Measurements from ENCODE around the gene MED19.

Gene MED19

GRCh38 chr11:57667117-57667735 lies 44.8 kb downstream of the MED19 start:
- H3K4me3 ChIP-seq (ENCODE audit: low read depth, low read length) = peak overlapping the region; percentile 86
- DNase-seq (ENCODE audit: low read depth) = peak; percentile 99
- TF ChIP-seq CTCF (IDR thresholded peaks at IDR 0.05; ENCODE audit: control insufficient read depth, extremely low read depth, insufficient read depth) = 0 out of 2 replicates have a peak, but pooled peaks have one; percentile 2

- TF ChIP-seq CTCF (IDR thresholded peaks at IDR 0.05; ENCODE audit: control insufficient read depth, extremely low read depth, insufficient read depth) = no peak
- no peak for DNase-seq (ENCODE audit: low read depth)
- H3K4me3 ChIP-seq (ENCODE audit: low read depth, low read length) = no peak overlapping the region
Observed at GRCh38 chr11:57663975-57664374, 48.0 kb downstream of the MED19 start.

GRCh38 chr11:57662893-57663292 lies 49.1 kb downstream of the MED19 start:
- no peak overlapping the region for H3K4me3 ChIP-seq (ENCODE audit: low read depth, low read length)
- no peak for TF ChIP-seq CTCF (IDR thresholded peaks at IDR 0.05; ENCODE audit: control insufficient read depth, extremely low read depth, insufficient read depth)
- no peak for DNase-seq (ENCODE audit: low read depth)

- no peak for TF ChIP-seq CTCF (IDR thresholded peaks at IDR 0.05; ENCODE audit: control insufficient read depth, extremely low read depth, insufficient read depth)
- H3K4me3 ChIP-seq (ENCODE audit: low read depth, low read length) = no peak overlapping the region
- no peak for DNase-seq (ENCODE audit: low read depth)
Observed at GRCh38 chr11:57659669-57660068, 52.3 kb downstream of the MED19 start.

- no peak for DNase-seq (ENCODE audit: low read depth)
- TF ChIP-seq CTCF (IDR thresholded peaks at IDR 0.05; ENCODE audit: control insufficient read depth, extremely low read depth, insufficient read depth) = no peak
- H3K4me3 ChIP-seq (ENCODE audit: low read depth, low read length) = peak overlapping the region; percentile 85
Observed at GRCh38 chr11:57658023-57658361, 54.0 kb downstream of the MED19 start.

GRCh38 chr11:57657194-57658022 lies 54.6 kb downstream of the MED19 start, which contains the start of gene CLP1:
Gene CLP1 (plus strand): TSS chr11:57657762. CDS start chr11:57659477, 1,715 bp downstream.
- TF ChIP-seq CTCF (IDR thresholded peaks at IDR 0.05; ENCODE audit: control insufficient read depth, extremely low read depth, insufficient read depth) = no peak
- DNase-seq (ENCODE audit: low read depth) = peak; percentile 98
- peak within 1 kb of the TSS; percentile 85 for H3K4me3 ChIP-seq (ENCODE audit: low read depth, low read length)

Measured in LNCaP clone FGC (cell line).